ENCODE results near the gene ALDH18A1. TPM values are rescaled to one million over a fixed set of nuclear protein-coding genes. Genes with fewer than 3 reads are reported as not detected.

The ALDH18A1 gene
- 10 to 100 TPM; 20.7 to 33.4 (median 25.2) TPM for total RNA-seq
- 29.9 TPM for total RNA-seq (2013)

GRCh38 chr10:95656291-95657164 is at the start of gene ALDH18A1:
Gene ALDH18A1 (minus strand): TSS chr10:95656711. CDS start chr10:95653377, 3,334 bp downstream.
- no peaks in the 10 kb centered on the region for H3K9me3 Mint-ChIP-seq
- peaks cover 21 to 24% of the 10 kb centered on the region in 2 donors for H3K4me1 Mint-ChIP-seq
- H3K4me3 Mint-ChIP-seq, result peak within 1 kb of the TSS; percentile 99
- peak within 1 kb of the TSS; percentile 87 to 88 for H3K27ac Mint-ChIP-seq
- H3K27ac ChIP-seq (ENCODE audit: low read length), result peak within 1 kb of the TSS; percentile 49
- intact Hi-C loops (cut with micrococcal nuclease), result loop anchor here (2.0 kb wide), 1 partner anchor 38 kb away; no protein-coding TSS in a partner anchor
- no peaks in the 10 kb centered on the region for H3K9me3 ChIP-seq (ENCODE audit: control insufficient read depth, insufficient read depth, low read length)
- H3K36me3 ChIP-seq (ENCODE audit: control insufficient read depth, insufficient read depth, low read length), result peaks cover 10% of the 10 kb centered on the region
- H3K27me3 ChIP-seq (ENCODE audit: control insufficient read depth, insufficient read depth, low read length), result no peaks in the 10 kb centered on the region
- H3K4me1 ChIP-seq (ENCODE audit: control insufficient read depth, insufficient read depth, low read length), result peaks cover 18% of the 10 kb centered on the region
- WGBS (ENCODE audit: insufficient coverage), result under 1% methylated on average over 83 of the region's 83 CpGs
- peak within 1 kb of the TSS; percentile 49 for H3K4me3 ChIP-seq (ENCODE audit: low read length)
- ATAC-seq (peak; percentile 93 to 96 (median 95)), DNase-seq (peak; percentile 84 to 95)
- peaks cover 4% of the 10 kb centered on the region for H3K36me3 Mint-ChIP-seq
- no peaks in the 10 kb centered on the region for H3K27me3 Mint-ChIP-seq (ENCODE audit: low read depth in 2 of 2)
- TF ChIP-seq CTCF (IDR thresholded peaks at IDR 0.05), result no peak

GRCh38 chr10:95698415-95698814 is 41.9 kb upstream of the ALDH18A1 start:
- Histone ChIP-seq H3K27me3 (ENCODE audit: control insufficient read depth, insufficient read depth, low read length) (no peaks in the 10 kb centered on the region), H3K4me3 (ENCODE audit: low read length) (no peak overlapping the region), H3K36me3 (ENCODE audit: control insufficient read depth, insufficient read depth, low read length) (no peaks in the 10 kb centered on the region), H3K4me1 (ENCODE audit: control insufficient read depth, insufficient read depth, low read length) (peaks cover 8% of the 10 kb centered on the region), H3K9me3 (ENCODE audit: control insufficient read depth, insufficient read depth, low read length) (no peaks in the 10 kb centered on the region), H3K27ac (ENCODE audit: low read length) (peak overlapping the region; percentile 40)
- no peak for TF ChIP-seq CTCF (IDR thresholded peaks at IDR 0.05)
- WGBS (ENCODE audit: insufficient coverage), result 47% methylated on average over 2 of the region's 2 CpGs
- DNase-seq (no peak), ATAC-seq (no peak)
- Mint-ChIP-seq H3K9me3 (no peaks in the 10 kb centered on the region), H3K4me1 (peaks cover 9 to 12% of the 10 kb centered on the region in 2 donors), H3K27ac (no peak overlapping the region), H3K27me3 (ENCODE audit: low read depth in 2 of 2) (peaks cover 0 to 5% of the 10 kb centered on the region in 2 donors), H3K4me3 (no peak overlapping the region), H3K36me3 (no peaks in the 10 kb centered on the region)
- intact Hi-C loops (cut with micrococcal nuclease), result no loop called here

GRCh38 chr10:95697429-95697828 is 40.9 kb upstream of the ALDH18A1 start:
- ATAC-seq (no peak), DNase-seq (no peak)
- H3K27ac Mint-ChIP-seq, result no peak overlapping the region
- no peaks in the 10 kb centered on the region for H3K36me3 Mint-ChIP-seq
- H3K9me3 Mint-ChIP-seq, result no peaks in the 10 kb centered on the region
- H3K36me3 ChIP-seq (ENCODE audit: control insufficient read depth, insufficient read depth, low read length), result no peaks in the 10 kb centered on the region
- H3K27ac ChIP-seq (ENCODE audit: low read length), result peak overlapping the region; percentile 40
- H3K27me3 ChIP-seq (ENCODE audit: control insufficient read depth, insufficient read depth, low read length), result no peaks in the 10 kb centered on the region
- peaks cover 19 to 22% of the 10 kb centered on the region in 2 donors for H3K4me1 Mint-ChIP-seq
- H3K4me1 ChIP-seq (ENCODE audit: control insufficient read depth, insufficient read depth, low read length), result peaks cover 15% of the 10 kb centered on the region
- H3K4me3 Mint-ChIP-seq, result no peak overlapping the region
- no peak overlapping the region for H3K4me3 ChIP-seq (ENCODE audit: low read length)
- 27% methylated on average over 2 of the region's 3 CpGs for WGBS (ENCODE audit: insufficient coverage)
- H3K9me3 ChIP-seq (ENCODE audit: control insufficient read depth, insufficient read depth, low read length), result no peaks in the 10 kb centered on the region
- peaks cover 0 to 5% of the 10 kb centered on the region in 2 donors for H3K27me3 Mint-ChIP-seq (ENCODE audit: low read depth in 2 of 2)
- intact Hi-C loops (cut with micrococcal nuclease), result no loop called here
- TF ChIP-seq CTCF (IDR thresholded peaks at IDR 0.05), result no peak
